GM12878 (cell line): Measurements from ENCODE around the gene CASP10. TPM values are rescaled to one million over a fixed set of nuclear protein-coding genes. Genes with fewer than 3 reads are reported as not detected.
A peak's percentile ranks its signal among the peaks of the same experiment; 100 is the strongest.

ENCODE experiments used
- ATAC-seq: fragments of 200-7000 bp; cut with Tn5 transposase; 3 replicates; pipeline ENCODE4 v1.9.1; 2020; ENCODE audit warnings: mild to moderate bottlenecking, moderate library complexity
- BruUV-seq: library from RNA; stranded (reverse); fragments of 400-500 nt; replicated peaks from 2 replicates; lab custom pipeline; 2021; lab: Mats Ljungman, UMichigan
- CTCF ChIA-PET: fragments of 300-600 bp; sonication (Branson Sonifier 250); formaldehyde crosslinking; extraction: SDS; loops from one replicate; lab custom pipeline; 2021; ENCODE audit warnings: inconsistent platforms; lab: Yijun Ruan, JAX
- POLR2A ChIA-PET: fragments of 350-600 bp; formaldehyde crosslinking; extraction: SDS; loops from one replicate; lab custom pipeline; 2021; ENCODE audit warnings: inconsistent platforms; lab: Charles Lee
- RAD21 ChIA-PET: fragments of 300-600 bp; sonication (Branson Sonifier 250); formaldehyde crosslinking; loops from one replicate; lab custom pipeline; 2023; ENCODE audit warnings: antibody characterized with exemption; ENCODE audit not compliant: unreplicated experiment; lab: Charles Lee
- SMC1A ChIA-PET: fragments of 300-600 bp; sonication (Branson Sonifier 250); formaldehyde crosslinking; loops from one replicate; lab custom pipeline; 2023; ENCODE audit not compliant: unreplicated experiment, uncharacterized antibody; lab: Charles Lee
- DNase-seq: peaks from one replicate; pipeline ENCODE4 v3.0.0-alpha.2; 2011; ENCODE audit warnings: low read depth, low spot score
- FAIRE-seq: peaks from 3 replicates; lab custom pipeline; 2011; peaks lifted over from hg19 to GRCh38; lab: Jason Lieb, UNC
- H2AFZ ChIP-seq: 2 replicates; pipeline ENCODE4 v1.6.0; 2011; ENCODE audit warnings: low read depth, low read length, control low read depth; ENCODE audit not compliant: control insufficient read depth
- H3K27ac ChIP-seq: 2 replicates; pipeline ENCODE4 v1.5.1; 2011; ENCODE audit warnings: control low read depth; ENCODE audit not compliant: control insufficient read depth, insufficient read depth
- H3K27me3 ChIP-seq, 2 experiments: replicated peaks in 1 of 2; 2 replicates each; pipeline versions ENCODE4 v1.6.0 to v1.6.1; 2011; ENCODE audit warnings: low read length in 1 of 2; ENCODE audit not compliant: control insufficient read depth in 2 of 2, insufficient read depth in 2 of 2
- H3K36me3 ChIP-seq, 2 experiments: 2 replicates each; pipeline ENCODE4 v1.5.1; 2011; ENCODE audit warnings: low read length in 1 of 2; ENCODE audit not compliant: control insufficient read depth in 2 of 2, insufficient read depth in 2 of 2
- H3K4me1 ChIP-seq: 2 replicates; pipeline ENCODE4 v1.6.1; 2011; ENCODE audit warnings: mild to moderate bottlenecking, low read length, moderate library complexity, mixed read lengths; ENCODE audit not compliant: control insufficient read depth, insufficient read depth
- H3K4me2 ChIP-seq: 2 replicates; pipeline ENCODE4 v1.6.0; 2011; ENCODE audit warnings: control low read depth; ENCODE audit not compliant: control insufficient read depth, insufficient read depth
- H3K4me3 ChIP-seq: fragments of 200-600 bp; sonication (generic); 2 replicates; pipeline ENCODE4 v1.5.1; 2016
- H3K79me2 ChIP-seq: 2 replicates; pipeline ENCODE4 v1.6.0; 2011; ENCODE audit warnings: low read length; ENCODE audit not compliant: control insufficient read depth, insufficient read depth
- H3K9ac ChIP-seq: 2 replicates; pipeline ENCODE4 v1.8.0; 2011; ENCODE audit warnings: low read length, control low read depth, mixed read lengths; ENCODE audit not compliant: control insufficient read depth, insufficient read depth
- H3K9me3 ChIP-seq: replicated peaks from 3 replicates; pipeline ENCODE4 v1.5.1; 2011; ENCODE audit warnings: mild to moderate bottlenecking, low read length; ENCODE audit not compliant: control insufficient read depth, insufficient read depth
- H4K20me1 ChIP-seq: 2 replicates; pipeline ENCODE4 v1.6.0; 2011; ENCODE audit not compliant: control insufficient read depth, insufficient read depth
- BCL11A ChIP-seq: IDR thresholded peaks from 2 replicates; pipeline ENCODE4 v1.6.1; 2011; ENCODE audit warnings: low read depth, low read length
- HDAC6 ChIP-seq: fragments of 200-600 bp; sonication (generic); IDR thresholded peaks from one replicate; pipeline ENCODE4 v1.8.0; 2017; ENCODE audit warnings: antibody characterized with exemption; ENCODE audit not compliant: unreplicated experiment
- IKZF1 ChIP-seq: fragments of 450-650 bp; conservative IDR thresholded peaks from 2 replicates; pipeline ENCODE4 v1.6.1; 2017; ENCODE audit warnings: antibody characterized with exemption, mild to moderate bottlenecking
- IRF3 ChIP-seq: fragments of 450-650 bp; IDR thresholded peaks from 2 replicates; pipeline ENCODE4 v1.6.1; 2014; ENCODE audit warnings: mild to moderate bottlenecking
- JUNB ChIP-seq: IDR thresholded peaks from 2 replicates; pipeline ENCODE4 v1.6.1; 2016; ENCODE audit warnings: antibody characterized with exemption, mild to moderate bottlenecking
- MXI1 ChIP-seq: fragments of 150-350 bp; IDR thresholded peaks from 2 replicates; pipeline ENCODE4 v1.6.1; 2011; ENCODE audit warnings: low read depth, mild to moderate bottlenecking, inconsistent platforms, low read length, improper control_type of control experiment
- NR2C1 ChIP-seq: fragments of 450-650 bp; IDR thresholded peaks from 2 replicates; pipeline ENCODE4 v1.6.1; 2017; ENCODE audit warnings: antibody characterized with exemption, mild to moderate bottlenecking, moderate library complexity
- POLR2AphosphoS5 ChIP-seq: IDR thresholded peaks from 2 replicates; pipeline ENCODE4 v1.6.1; 2011; ENCODE audit warnings: mild to moderate bottlenecking, low read length, inconsistent platforms
- RB1 ChIP-seq: fragments of 450-650 bp; formaldehyde crosslinking; IDR thresholded peaks from 2 replicates; pipeline ENCODE4 v1.6.1; 2017; ENCODE audit warnings: mild to moderate bottlenecking, borderline replicate concordance
- RBBP5 ChIP-seq: fragments of 200-600 bp; sonication (generic); conservative IDR thresholded peaks from 2 replicates; pipeline ENCODE4 v1.6.1; 2016
- RELA ChIP-seq: fragments of 450-650 bp; IDR thresholded peaks from 2 replicates; pipeline ENCODE4 v1.8.0; 2014; ENCODE audit warnings: borderline replicate concordance; ENCODE audit not compliant: partially characterized antibody
- SMC3 ChIP-seq: IDR thresholded peaks from 2 replicates; pipeline ENCODE4 v1.6.1; 2011; ENCODE audit warnings: low read length, improper control_type of control experiment, borderline replicate concordance
- TAF1 ChIP-seq: IDR thresholded peaks from 2 replicates; pipeline ENCODE4 v1.6.1; 2011; ENCODE audit warnings: mild to moderate bottlenecking, low read depth, low read length, borderline replicate concordance
- ZNF207 ChIP-seq: fragments of 450-650 bp; IDR thresholded peaks from 2 replicates; pipeline ENCODE4 v1.6.1; 2014; ENCODE audit warnings: antibody characterized with exemption, mild to moderate bottlenecking, borderline replicate concordance
- WGBS: methylation state at CpG from one replicate; pipeline ENCODE4 v1.1.6; 2016; ENCODE audit warnings: low lambda C conversion rate; ENCODE audit not compliant: insufficient replicate concordance, insufficient coverage; ENCODE audit errors: missing lambda C conversion rate; 5-methylcytosine and 5-hydroxymethylcytosine counted together
- in situ Hi-C: fragments of 300-500 bp; cut with MboI; formaldehyde crosslinking; loops from 9 replicates; pipeline ENCODE4 v1.14.3; 2018; ENCODE audit warnings: mixed read lengths
- intact Hi-C: fragments of 100-400 bp; cut with micrococcal nuclease; formaldehyde crosslinking; loops from one replicate; pipeline ENCODE4 v1.14.2; 2022; ENCODE audit not compliant: unreplicated experiment
- polyA plus RNA-seq, 11 experiments: library from polyadenylated mRNA; depleted of rRNA in 4 of 11; unstranded in 6 of 11; stranded (reverse) in 5 of 11; fragments of >200 nt; fragmentation: Nextera tagmentation in 4 of 11; fragmentation: Illumina TruSeq in 1 of 11; extraction: Ambion mirVana in 4 of 11; extraction: Trizol in 1 of 11; gene quantifications; 1 replicate in 1 of 11; 2 replicates in 10 of 11; pipeline versions ENCODE4 v1.2.1 to v1.2.3, GENCODE V29; 2011 to 2016; ENCODE audit warnings: inconsistent platforms in 2 of 11, missing spikeins in 2 of 11, low read depth in 1 of 11
- total RNA-seq, 4 experiments: library from RNA; depleted of rRNA in 3 of 4; stranded (reverse); fragments of >200 nt in 3 of 4; fragmentation: Illumina TruSeq in 1 of 4; extraction: Trizol in 1 of 4; gene quantifications; 2 replicates each; pipeline versions ENCODE4 v1.2.1 to v1.2.3, GENCODE V29; 2013 to 2021
- TF ChIP-seq, protein P1 (sequence below): fragments of 450-650 bp; IDR thresholded peaks from 2 replicates; pipeline ENCODE4 v1.6.1; 2017; ENCODE audit warnings: mild to moderate bottlenecking, moderate library complexity

CASP10 gene
- total and polyA plus RNA-seq, 10 of the 15 experiments (the other 5 are each of a cell fraction or from before 2014, with no cell fraction given): 7.2 to 14.1 (median 10.8) TPM

DNA sequence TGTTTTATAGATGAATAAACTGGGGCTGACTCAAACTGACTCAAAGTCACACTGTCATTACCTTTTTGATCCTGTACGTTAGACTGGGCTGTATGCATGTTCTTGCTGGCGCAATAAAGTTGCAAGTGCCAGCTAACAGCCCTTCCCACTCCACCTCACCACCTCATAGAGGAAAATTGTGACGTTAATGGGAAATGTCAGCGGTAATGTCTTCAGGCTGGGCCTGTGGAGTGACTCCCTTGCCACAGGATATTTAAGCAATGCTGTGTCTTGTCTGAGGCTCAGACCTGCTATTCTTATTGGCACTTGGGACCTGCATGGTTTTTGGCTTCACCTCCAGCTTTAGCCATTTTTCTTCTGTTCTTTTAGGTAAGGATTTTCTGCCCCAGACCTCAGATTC is 25.2 kb upstream of the CASP10 start (continued):
- TF ChIP-seq, protein P1, sequence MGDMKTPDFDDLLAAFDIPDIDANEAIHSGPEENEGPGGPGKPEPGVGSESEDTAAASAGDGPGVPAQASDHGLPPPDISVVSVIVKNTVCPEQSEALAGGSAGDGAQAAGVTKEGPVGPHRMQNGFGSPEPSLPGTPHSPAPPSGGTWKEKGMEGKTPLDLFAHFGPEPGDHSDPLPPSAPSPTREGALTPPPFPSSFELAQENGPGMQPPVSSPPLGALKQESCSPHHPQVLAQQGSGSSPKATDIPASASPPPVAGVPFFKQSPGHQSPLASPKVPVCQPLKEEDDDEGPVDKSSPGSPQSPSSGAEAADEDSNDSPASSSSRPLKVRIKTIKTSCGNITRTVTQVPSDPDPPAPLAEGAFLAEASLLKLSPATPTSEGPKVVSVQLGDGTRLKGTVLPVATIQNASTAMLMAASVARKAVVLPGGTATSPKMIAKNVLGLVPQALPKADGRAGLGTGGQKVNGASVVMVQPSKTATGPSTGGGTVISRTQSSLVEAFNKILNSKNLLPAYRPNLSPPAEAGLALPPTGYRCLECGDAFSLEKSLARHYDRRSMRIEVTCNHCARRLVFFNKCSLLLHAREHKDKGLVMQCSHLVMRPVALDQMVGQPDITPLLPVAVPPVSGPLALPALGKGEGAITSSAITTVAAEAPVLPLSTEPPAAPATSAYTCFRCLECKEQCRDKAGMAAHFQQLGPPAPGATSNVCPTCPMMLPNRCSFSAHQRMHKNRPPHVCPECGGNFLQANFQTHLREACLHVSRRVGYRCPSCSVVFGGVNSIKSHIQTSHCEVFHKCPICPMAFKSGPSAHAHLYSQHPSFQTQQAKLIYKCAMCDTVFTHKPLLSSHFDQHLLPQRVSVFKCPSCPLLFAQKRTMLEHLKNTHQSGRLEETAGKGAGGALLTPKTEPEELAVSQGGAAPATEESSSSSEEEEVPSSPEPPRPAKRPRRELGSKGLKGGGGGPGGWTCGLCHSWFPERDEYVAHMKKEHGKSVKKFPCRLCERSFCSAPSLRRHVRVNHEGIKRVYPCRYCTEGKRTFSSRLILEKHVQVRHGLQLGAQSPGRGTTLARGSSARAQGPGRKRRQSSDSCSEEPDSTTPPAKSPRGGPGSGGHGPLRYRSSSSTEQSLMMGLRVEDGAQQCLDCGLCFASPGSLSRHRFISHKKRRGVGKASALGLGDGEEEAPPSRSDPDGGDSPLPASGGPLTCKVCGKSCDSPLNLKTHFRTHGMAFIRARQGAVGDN: no peak
- no peak for TF ChIP-seq IRF3
- TF ChIP-seq JUNB: no peak
- TF ChIP-seq, all 136 proteins: peak for 3

GRCh38 chr2:201158111-201158929 is 24.6 kb upstream of the CASP10 start:
- Histone ChIP-seq H3K4me2 (peak overlapping the region; percentile 50; the same call in 1 of the 2 replicates), H3K27me3 (no peaks in the 10 kb centered on the region), H3K36me3 (peaks cover 9 to 34% of the 10 kb centered on the region in 2 experiments), H3K27ac (peak overlapping the region; percentile 35), H3K4me1 (peaks cover 14% of the 10 kb centered on the region), H3K9me3 (no peaks in the 10 kb centered on the region), H3K4me3 (no peak overlapping the region), H2AFZ (peak overlapping the region; percentile 8; the same call in 1 of the 2 replicates), H4K20me1 (no peaks in the 10 kb centered on the region), H3K79me2 (peaks cover 2% of the 10 kb centered on the region; the same call in 1 of the 2 replicates), H3K9ac (no peak overlapping the region)
- BruUV-seq: TSS peak; percentile 11
- ATAC-seq: peak; percentile 98
- ChIA-PET CTCF (interaction anchor here (0.7 to 3.8 kb wide), 41 partner anchors 10 to 445 kb away, joined by 3 to 54 read pairs (median 6); partner anchors contain the start of genes CASP10, CFLAR, HYCC2 and NDUFB3), POLR2A (interaction anchor here (0.6 to 3.2 kb wide), 20 partner anchors 10 to 276 kb away, joined by 3 to 39 read pairs (median 6); partner anchors contain the start of genes CASP10 and CFLAR), RAD21 (interaction anchor here (0.6 to 3.8 kb wide), 22 partner anchors 10 to 445 kb away, joined by 3 to 71 read pairs (median 6); partner anchors contain the start of genes CASP10, CFLAR, NDUFB3 and ORC2), SMC1A (interaction anchor here (0.7 to 4.7 kb wide), 37 partner anchors 8 to 271 kb away, joined by 3 to 63 read pairs (median 5); partner anchors contain the start of genes CASP10, CFLAR, HYCC2 and NDUFB3)
- 70% methylated on average over 5 of the region's 5 CpGs for whole genome bisulfite sequencing
- peak; percentile 77 for DNase-seq
- intact Hi-C loops: loop anchor here (1.0 to 5.0 kb wide), 3 partner anchors 40 to 256 kb away; partner anchors contain the start of genes HYCC2 and NDUFB3
- in situ Hi-C loops: no loop called here
- peak; percentile 70 for FAIRE-seq
- TF ChIP-seq NR2C1 (no peak), ZNF207 (no peak), IKZF1 (peak; percentile 97), POLR2AphosphoS5 (peak; percentile 72), RBBP5 (no peak), BCL11A (peak; percentile 49; the same call in 1 of the 2 replicates), SMC3 (peak; percentile 64; the same call in 1 of the 2 replicates), RELA (peak; percentile 82), HDAC6 (no peak), RB1 (no peak; the same call in 1 of the 2 replicates), TAF1 (no peak), MXI1 (peak; percentile 70; the same call in 1 of the 2 replicates)
